ENCODE measurements around the gene ETV3L.

Gene ETV3L

GRCh38 chr1:157112186-157112867 lies 12.7 kb upstream of the ETV3L start:
- TF ChIP-seq CTCF (IDR thresholded peaks at IDR 0.05; ENCODE audit: low read depth, low read length, missing control alignments): no peak
- H3K4me3 ChIP-seq (replicated peaks; ENCODE audit: low read depth, low read length): no peak overlapping the region
- no peak for DNase-seq (ENCODE audit: extremely low read depth, low read depth)

GRCh38 chr1:157111396-157112165 lies 12.0 kb upstream of the ETV3L start:
- H3K4me3 ChIP-seq (replicated peaks; ENCODE audit: low read depth, low read length): no peak overlapping the region
- no peak for TF ChIP-seq CTCF (IDR thresholded peaks at IDR 0.05; ENCODE audit: low read depth, low read length, missing control alignments)
- DNase-seq (ENCODE audit: extremely low read depth, low read depth): no peak

- DNase-seq (ENCODE audit: extremely low read depth, low read depth): no peak
- TF ChIP-seq CTCF (IDR thresholded peaks at IDR 0.05; ENCODE audit: low read depth, low read length, missing control alignments): no peak
- no peak overlapping the region for H3K4me3 ChIP-seq (replicated peaks; ENCODE audit: low read depth, low read length)
These were observed 11.1 kb upstream of the ETV3L start for GRCh38 chr1:157110686-157111085.

- no peak for DNase-seq (ENCODE audit: extremely low read depth, low read depth)
- no peak for TF ChIP-seq CTCF (IDR thresholded peaks at IDR 0.05; ENCODE audit: low read depth, low read length, missing control alignments)
- H3K4me3 ChIP-seq (replicated peaks; ENCODE audit: low read depth, low read length): no peak overlapping the region
These were observed 10.4 kb upstream of the ETV3L start for GRCh38 chr1:157110003-157110402.

- TF ChIP-seq CTCF (IDR thresholded peaks at IDR 0.05; ENCODE audit: low read depth, low read length, missing control alignments): no peak
- H3K4me3 ChIP-seq (replicated peaks; ENCODE audit: low read depth, low read length): no peak overlapping the region
These were observed 8.8 kb upstream of the ETV3L start for GRCh38 chr1:157108448-157108847.

GRCh38 chr1:157107702-157108101 lies 8.1 kb upstream of the ETV3L start:
- DNase-seq (ENCODE audit: extremely low read depth, low read depth): no peak
- no peak for TF ChIP-seq CTCF (IDR thresholded peaks at IDR 0.05; ENCODE audit: low read depth, low read length, missing control alignments)
- no peak overlapping the region for H3K4me3 ChIP-seq (replicated peaks; ENCODE audit: low read depth, low read length)

More at GRCh38 chr1:157108448-157108847, 8.8 kb upstream of the ETV3L start:
- no peak for DNase-seq (ENCODE audit: extremely low read depth, low read depth)
